HG03378 (cell line): Measurements from ENCODE around the gene EDNRA.
"Not testable (repeated sequence)": the region's sequence is repeated elsewhere in the genome, so short reads cannot be mapped to it uniquely, and the experiment has no call there.

ENCODE experiments used
- ATAC-seq: cut with Tn5 transposase; IDR thresholded peaks from one replicate; pipeline ENCODE4 v1.9.1; 2021; ENCODE audit warnings: mild to moderate bottlenecking, moderate library complexity; ENCODE audit not compliant: unreplicated experiment

EDNRA gene

GRCh38 chr4:147480891-147481576 lies at the start of gene EDNRA:
Gene EDNRA, plus strand, starts transcription at chr4:147481097. Its CDS starts 4,585 bp downstream, at chr4:147485682.
- ATAC-seq = no peak

- not testable (repeated sequence) for ATAC-seq
These were observed 46.5 kb upstream of the EDNRA start for GRCh38 chr4:147434370-147434769.

DNA sequence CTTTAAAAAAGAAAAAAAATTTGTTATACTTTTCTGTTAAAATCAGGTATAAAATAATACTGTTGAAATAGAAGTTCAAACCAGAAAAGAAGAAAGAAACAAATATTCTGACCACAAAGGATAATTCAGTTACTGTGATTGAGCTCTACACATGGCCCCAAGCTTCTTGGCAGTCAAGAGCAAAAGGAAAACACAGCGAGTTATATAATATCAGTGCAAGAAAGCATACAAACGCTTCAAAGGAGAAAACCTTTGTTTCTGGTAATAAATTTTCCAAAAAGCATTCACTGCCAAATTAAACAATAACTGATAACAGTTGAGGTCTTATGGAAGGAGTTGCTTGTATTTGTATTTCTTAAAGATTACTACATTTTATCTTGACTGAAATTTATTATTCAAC lies 40.5 kb upstream of the EDNRA start:
- ATAC-seq = no peak

DNA sequence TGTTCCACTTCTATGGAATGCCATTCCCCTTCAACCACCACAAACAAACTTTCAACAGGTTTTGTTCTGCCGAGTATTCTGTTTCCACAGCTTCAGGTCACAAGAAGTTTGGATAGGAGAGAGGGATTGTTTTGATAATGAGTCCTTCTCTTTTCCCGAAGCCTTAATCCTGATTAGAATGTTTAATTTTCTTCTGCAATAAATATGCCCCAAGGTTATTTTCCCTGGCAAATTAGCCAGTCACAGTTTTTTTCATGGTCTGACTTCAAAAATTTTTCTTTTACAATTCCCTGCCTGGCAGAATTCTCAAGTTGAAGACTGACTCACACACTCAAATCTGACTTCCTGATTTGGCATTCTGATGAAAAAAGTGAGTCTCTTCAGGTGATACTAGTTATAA lies 33.1 kb upstream of the EDNRA start:
- ATAC-seq = no peak

GRCh38 chr4:147453561-147454141 lies 27.2 kb upstream of the EDNRA start:
- ATAC-seq = no peak

- no peak for ATAC-seq
These were observed 24.2 kb upstream of the EDNRA start for GRCh38 chr4:147456706-147457105.

DNA sequence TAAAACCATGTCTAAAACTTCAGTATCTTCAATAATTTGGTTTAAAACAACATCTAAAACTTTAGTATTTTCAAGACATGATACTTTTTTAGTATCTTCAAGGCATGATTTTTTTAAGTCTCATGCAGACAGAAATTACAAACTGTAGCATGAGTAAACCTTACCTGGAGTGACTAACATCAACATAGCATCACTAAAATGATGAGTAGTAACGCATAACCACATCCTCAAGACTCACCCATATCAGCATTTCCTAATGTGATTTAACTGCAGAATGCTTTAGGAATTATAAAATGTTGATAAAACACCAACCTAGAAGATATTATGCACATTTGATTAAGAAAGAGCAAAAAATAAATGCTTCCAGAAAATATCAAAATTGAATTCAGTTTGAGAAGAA lies 19.7 kb upstream of the EDNRA start:
- ATAC-seq = no peak

GRCh38 chr4:147463065-147463464 lies 17.8 kb upstream of the EDNRA start:
- ATAC-seq = no peak

GRCh38 chr4:147465461-147465860 lies 15.4 kb upstream of the EDNRA start:
- ATAC-seq = no peak

GRCh38 chr4:147477439-147477838 lies 3.5 kb upstream of the EDNRA start:
- ATAC-seq = peak; percentile 52

- ATAC-seq = no peak
These were observed 1.5 kb upstream of the EDNRA start for GRCh38 chr4:147479376-147479775.

- ATAC-seq = no peak
These were observed 1.1 kb upstream of the EDNRA start for GRCh38 chr4:147479786-147480185.

GRCh38 chr4:147480502-147480890 lies 401 bp upstream of the EDNRA start:
- ATAC-seq = no peak

DNA sequence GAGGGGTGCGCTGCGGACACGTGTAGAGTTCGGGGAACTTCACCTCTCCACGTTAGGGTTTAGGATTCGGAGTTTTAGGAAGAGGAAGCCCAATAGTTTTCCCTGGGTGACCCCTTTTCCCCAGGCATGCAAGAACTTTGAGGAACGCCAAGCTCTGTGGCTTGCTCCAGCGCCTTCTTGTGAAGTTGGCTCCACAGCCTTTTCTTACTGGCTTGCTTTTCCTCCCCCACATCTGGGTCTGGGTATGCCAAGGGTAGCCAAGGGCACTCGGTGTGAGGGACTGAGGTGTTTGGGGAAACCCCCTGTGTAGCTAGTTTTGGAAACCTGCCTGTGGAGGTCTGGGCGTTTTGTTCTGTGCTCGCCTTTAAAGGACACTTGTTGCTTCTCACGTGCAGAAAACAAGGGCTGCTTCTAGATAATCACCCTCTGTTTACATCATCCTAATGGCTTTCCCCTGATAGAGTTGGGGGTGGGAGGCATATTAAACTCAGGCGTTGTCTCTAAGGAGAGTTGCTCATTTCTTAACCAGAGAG lies 746 bp downstream of the EDNRA start:
- ATAC-seq = no peak

DNA sequence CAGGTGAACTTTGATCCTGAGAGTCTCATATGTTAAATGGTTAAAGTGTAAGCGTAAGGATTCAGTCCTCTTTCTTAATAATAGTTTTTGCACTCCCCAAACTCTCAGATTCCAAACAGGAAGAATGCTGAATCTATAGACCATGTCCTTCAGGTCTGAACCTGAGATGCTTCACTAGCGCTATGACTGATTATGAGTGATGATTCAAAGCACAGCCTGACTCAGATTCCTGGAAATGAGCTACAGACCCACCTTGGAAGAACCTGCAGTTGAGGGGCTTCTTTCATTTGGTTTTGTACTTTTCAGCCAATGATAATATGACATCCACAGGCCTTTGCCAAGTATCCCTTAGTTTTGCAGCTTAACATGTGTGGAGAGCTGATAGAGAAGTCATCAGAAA lies 1.4 kb downstream of the EDNRA start:
- ATAC-seq = no peak

DNA sequence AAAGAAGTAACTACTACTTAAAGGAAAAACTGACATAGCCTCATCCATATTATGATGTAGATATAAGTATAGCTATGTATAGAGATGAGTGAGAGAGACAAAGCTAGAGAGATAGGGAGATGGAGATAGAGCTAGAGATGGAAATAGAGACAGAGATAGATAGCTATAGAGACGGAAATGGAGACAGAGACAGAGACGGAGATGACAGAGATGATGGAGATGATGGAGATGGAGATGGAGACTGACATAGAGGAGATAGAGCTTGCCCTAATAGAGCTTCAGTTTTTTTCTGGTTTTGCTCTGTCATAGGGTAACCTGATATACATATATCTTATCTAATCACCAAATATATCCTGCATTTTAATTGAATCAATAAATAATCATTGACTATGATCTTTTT lies 4.3 kb downstream of the EDNRA start:
- ATAC-seq = no peak

DNA sequence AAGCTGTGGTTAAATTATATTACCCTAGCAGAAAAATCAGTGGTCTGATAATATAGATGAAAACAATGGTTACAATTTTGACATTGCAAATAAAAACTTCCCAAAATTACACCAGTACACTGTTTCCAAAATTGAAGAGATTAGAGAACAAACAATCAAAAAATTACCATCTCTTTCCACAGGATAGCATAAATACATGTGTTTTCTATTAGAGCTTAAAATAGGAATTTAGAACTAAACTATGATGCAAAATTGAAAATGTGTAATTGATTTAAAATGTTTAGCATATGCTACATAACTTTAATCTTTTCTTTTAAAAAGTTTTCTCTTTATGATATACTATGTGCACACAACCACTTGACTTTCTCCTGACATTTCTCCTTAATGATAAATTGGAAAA lies 6.7 kb downstream of the EDNRA start:
- ATAC-seq = no peak

GRCh38 chr4:147488556-147488955 lies 7.7 kb downstream of the EDNRA start:
- ATAC-seq = no peak

DNA sequence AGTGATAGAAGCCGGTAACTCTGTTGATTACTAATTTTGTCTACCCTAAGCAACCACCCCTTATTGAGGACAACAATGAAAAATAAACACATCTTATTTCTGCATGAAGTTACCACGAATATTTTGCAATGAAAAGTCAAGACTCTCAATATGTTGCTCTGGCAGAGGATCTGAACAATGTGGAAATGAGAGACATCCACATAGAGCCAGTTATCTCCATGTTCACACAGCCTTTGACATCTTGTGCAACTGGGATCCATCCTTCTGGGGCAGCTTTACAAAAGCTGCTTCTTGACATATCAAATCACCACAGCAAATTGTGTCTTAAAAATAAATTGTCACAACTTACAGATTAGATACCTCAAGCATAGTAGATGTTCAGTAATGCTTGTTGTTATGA lies 10.2 kb downstream of the EDNRA start:
- ATAC-seq = no peak

DNA sequence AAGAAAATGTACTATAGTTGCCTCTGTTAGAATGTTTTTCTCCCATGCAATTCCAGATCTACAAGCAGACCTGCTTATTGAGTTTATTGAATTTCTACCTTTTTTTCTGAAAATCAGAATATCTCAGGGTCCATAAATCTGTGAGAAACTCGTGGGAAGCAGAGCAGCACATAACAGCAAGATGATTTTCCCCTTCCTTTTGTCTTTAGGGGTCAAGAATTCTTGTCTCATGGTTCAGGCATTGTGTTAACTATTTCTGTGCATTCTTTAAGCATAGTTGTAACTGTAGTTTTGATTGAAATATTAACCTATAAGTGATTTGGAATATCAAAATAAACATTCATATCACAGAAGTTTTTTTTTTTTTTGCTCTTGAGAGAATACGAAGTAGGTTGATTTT lies 11.4 kb downstream of the EDNRA start:
- no peak for ATAC-seq

DNA sequence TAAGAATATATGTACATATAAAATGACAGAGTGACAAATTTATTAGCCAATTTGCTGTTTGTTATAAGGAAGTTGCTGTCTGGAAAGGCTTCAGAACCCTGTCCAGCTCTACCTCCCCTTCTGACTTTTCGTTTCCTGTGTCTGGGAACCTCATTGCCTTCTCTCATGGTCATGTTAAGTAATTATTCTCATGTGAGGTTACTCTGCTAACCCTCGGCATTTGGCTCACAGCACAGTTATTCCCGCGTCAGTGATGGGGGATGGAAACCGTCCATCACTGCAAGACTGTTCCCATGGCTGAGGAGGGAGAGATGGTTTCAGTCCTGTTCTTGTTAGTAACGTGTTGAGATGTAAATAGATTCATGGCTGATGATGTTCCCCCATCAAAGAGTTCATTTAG lies 11.9 kb downstream of the EDNRA start:
- ATAC-seq = no peak

DNA sequence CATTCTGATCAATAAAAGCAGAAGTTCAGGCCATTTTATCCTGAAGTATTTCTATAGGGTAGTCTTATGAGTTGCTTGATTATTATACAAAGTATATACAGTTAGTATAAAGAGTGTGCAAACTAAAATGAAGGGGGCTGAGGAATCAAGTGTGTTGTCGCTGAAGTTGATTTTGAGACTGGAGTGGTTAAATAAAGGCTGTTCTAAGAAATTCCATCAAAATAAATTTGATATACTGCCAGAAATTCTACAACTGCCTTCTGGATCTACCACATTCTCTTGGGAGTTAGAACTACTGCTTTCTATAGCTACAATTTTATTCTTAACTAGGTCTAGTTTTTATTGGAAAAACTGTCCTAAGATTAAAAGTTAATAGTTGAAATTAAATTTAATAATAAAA lies 12.4 kb downstream of the EDNRA start:
- no peak for ATAC-seq

DNA sequence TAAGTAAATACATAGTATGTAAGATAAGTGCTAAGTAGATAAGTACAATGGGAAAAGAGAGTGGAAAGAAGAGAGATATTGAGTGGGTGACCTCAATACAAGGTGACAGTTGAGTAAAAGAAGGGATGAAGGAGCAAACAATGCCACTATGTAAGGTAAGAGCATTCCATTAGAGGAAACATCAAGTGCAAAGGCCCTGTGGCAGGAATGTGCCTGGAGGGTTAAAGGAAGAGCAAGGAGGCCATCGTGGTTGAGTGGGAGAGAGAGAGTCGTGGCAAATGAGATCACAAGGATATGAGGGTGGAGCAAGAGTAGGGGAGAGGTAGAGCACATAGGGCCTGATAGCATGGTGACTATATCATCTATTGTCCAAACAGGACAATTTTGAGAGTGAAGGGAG lies 13.4 kb downstream of the EDNRA start:
- no peak for ATAC-seq
